Left lobe of liver (tissue), 2 donors: ENCODE results near the gene CFDP1. TPM values are rescaled to one million over a fixed set of nuclear protein-coding genes. Genes with fewer than 3 reads are reported as not detected.

Experiments used
- ATAC-seq: fragments of 200-7000 bp; cut with Tn5 transposase; one replicate; pipeline ENCODE4 v1.9.1; 2020; ENCODE audit warnings: mild to moderate bottlenecking, moderate library complexity
- DNase-seq: peaks from one replicate; pipeline ENCODE4 v3.0.0-alpha.2; 2020; ENCODE audit warnings: low spot score
- total RNA-seq: library from RNA; stranded (reverse); gene quantifications from one replicate; pipeline ENCODE4 v1.2.1, GENCODE V29; 2021
- donor health status: DM: no; HTN: no; CAD: no; lungs with moderate emphysema.
- donor health status: DM: no; HTN: yes; CAD: no.

Gene CFDP1
- total RNA-seq, 1 donor from 2014 or later = 27.7 TPM

- DNase-seq (no peak), ATAC-seq (no peak)
These were observed 55.4 kb downstream of the CFDP1 start for GRCh38 chr16:75377729-75378386.

- no peak for DNase-seq
These were observed 56.7 kb downstream of the CFDP1 start for GRCh38 chr16:75376475-75377161.

GRCh38 chr16:75374388-75374787, 58.9 kb downstream of the CFDP1 start:
- ATAC-seq = no peak
- DNase-seq = no peak

More at GRCh38 chr16:75376475-75377161, 56.7 kb downstream of the CFDP1 start:
- ATAC-seq = peak; percentile 76

GRCh38 chr16:75372236-75372856, 61.0 kb downstream of the CFDP1 start:
- ATAC-seq (peak; percentile 87), DNase-seq (no peak)

GRCh38 chr16:75371171-75371570, 62.1 kb downstream of the CFDP1 start:
- no peak for DNase-seq
- ATAC-seq = no peak

GRCh38 chr16:75364286-75364791, 69.0 kb downstream of the CFDP1 start:
- DNase-seq (no peak), ATAC-seq (no peak)

- no peak for ATAC-seq
- DNase-seq = no peak
These were observed 70.5 kb downstream of the CFDP1 start for GRCh38 chr16:75362846-75363245.

GRCh38 chr16:75361936-75362335, 71.4 kb downstream of the CFDP1 start:
- no peak for DNase-seq
- no peak for ATAC-seq

GRCh38 chr16:75354170-75354569, 79.1 kb downstream of the CFDP1 start:
- DNase-seq = no peak
- no peak for ATAC-seq

GRCh38 chr16:75351183-75351582, 82.1 kb downstream of the CFDP1 start:
- DNase-seq (no peak), ATAC-seq (no peak)

GRCh38 chr16:75345711-75346110, 87.6 kb downstream of the CFDP1 start:
- DNase-seq = no peak
- ATAC-seq = no peak

GRCh38 chr16:75343941-75344340, 89.4 kb downstream of the CFDP1 start:
- no peak for DNase-seq
- no peak for ATAC-seq

GRCh38 chr16:75343286-75343685, 90.0 kb downstream of the CFDP1 start:
- DNase-seq (no peak), ATAC-seq (no peak)

- ATAC-seq = peak; percentile 84
- no peak for DNase-seq
These were observed 90.9 kb downstream of the CFDP1 start for GRCh38 chr16:75342308-75342811.

- ATAC-seq = peak; percentile 30
These were observed 91.6 kb downstream of the CFDP1 start for GRCh38 chr16:75341564-75342307.

GRCh38 chr16:75340741-75341491, 92.4 kb downstream of the CFDP1 start:
- peak; percentile 16 for ATAC-seq
- no peak for DNase-seq

More at GRCh38 chr16:75341564-75342307, 91.6 kb downstream of the CFDP1 start:
- no peak for DNase-seq

GRCh38 chr16:75337430-75337829, 95.9 kb downstream of the CFDP1 start:
- ATAC-seq (no peak), DNase-seq (no peak)

GRCh38 chr16:75336521-75336920, 96.8 kb downstream of the CFDP1 start:
- DNase-seq = no peak
- ATAC-seq = no peak

GRCh38 chr16:75333721-75334163, 99.6 kb downstream of the CFDP1 start:
- DNase-seq (no peak), ATAC-seq (no peak)

GRCh38 chr16:75329943-75330342, 103.4 kb downstream of the CFDP1 start:
- no peak for ATAC-seq
- no peak for DNase-seq
